Activated CD4-positive, alpha-beta T cell treated with anti-CD3 and anti-CD28 coated beads for 24 hours (primary cell): ENCODE measurements around the gene PEA15.

Experiments used
- DNase-seq, 2 donors: peaks; one replicate each; pipeline ENCODE4 v3.0.0-alpha.2; 2020; ENCODE audit warnings: low read depth in 2 of 2

The PEA15 gene

GRCh38 chr1:160205242-160206035, at the start of gene PEA15:
Gene PEA15 (plus strand): TSS chr1:160205384. CDS start chr1:160211545, 6,161 bp downstream.
- peak; percentile 58 for DNase-seq

- DNase-seq: no peak
Measured at GRCh38 chr1:160156361-160156760, 48.8 kb upstream of the PEA15 start.

GRCh38 chr1:160157174-160157573, 48.0 kb upstream of the PEA15 start:
- no peak for DNase-seq

- no peak for DNase-seq
Measured at GRCh38 chr1:160158031-160158430, 47.2 kb upstream of the PEA15 start.

GRCh38 chr1:160158534-160158933, 46.6 kb upstream of the PEA15 start:
- DNase-seq: no peak

- DNase-seq: no peak
Measured at GRCh38 chr1:160159846-160160245, 45.3 kb upstream of the PEA15 start.

GRCh38 chr1:160161965-160162705, 43.0 kb upstream of the PEA15 start:
- no peak for DNase-seq

GRCh38 chr1:160162931-160163330, 42.3 kb upstream of the PEA15 start:
- DNase-seq: no peak

GRCh38 chr1:160163615-160164014, 41.6 kb upstream of the PEA15 start:
- no peak for DNase-seq

GRCh38 chr1:160164121-160164520, 41.1 kb upstream of the PEA15 start:
- no peak for DNase-seq

GRCh38 chr1:160166166-160166868, 38.9 kb upstream of the PEA15 start:
- DNase-seq: no peak

- no peak for DNase-seq
Measured at GRCh38 chr1:160167056-160167455, 38.1 kb upstream of the PEA15 start.

GRCh38 chr1:160167580-160167979, 37.6 kb upstream of the PEA15 start:
- DNase-seq: no peak

GRCh38 chr1:160168016-160168415, 37.2 kb upstream of the PEA15 start:
- no peak for DNase-seq

GRCh38 chr1:160168609-160169369, 36.4 kb upstream of the PEA15 start:
- no peak for DNase-seq

GRCh38 chr1:160169553-160170399, 35.4 kb upstream of the PEA15 start:
- no peak for DNase-seq

GRCh38 chr1:160171354-160171753, 33.8 kb upstream of the PEA15 start:
- no peak for DNase-seq

GRCh38 chr1:160171980-160172379, 33.2 kb upstream of the PEA15 start:
- DNase-seq: no peak

- no peak for DNase-seq
Measured at GRCh38 chr1:160177231-160177630, 28.0 kb upstream of the PEA15 start.

GRCh38 chr1:160177667-160178066, 27.5 kb upstream of the PEA15 start:
- DNase-seq: no peak

- no peak for DNase-seq
Measured at GRCh38 chr1:160178731-160179130, 26.5 kb upstream of the PEA15 start.
